ENCODE measurements around the gene ESYT3. TPM values are rescaled to one million over a fixed set of nuclear protein-coding genes. Genes with fewer than 3 reads are reported as not detected.

ESYT3 gene
- total RNA-seq, 1 donor from 2014 or later, result not detected

- Mint-ChIP-seq H3K9me3 (no peaks in the 10 kb centered on the region), H3K4me3 (no peak overlapping the region), H3K4me1 (no peaks in the 10 kb centered on the region), H3K27ac (no peak overlapping the region), H3K36me3 (ENCODE audit: low read depth) (no peaks in the 10 kb centered on the region), H3K27me3 (peaks cover 24% of the 10 kb centered on the region)
- TF ChIP-seq CTCF (IDR thresholded peaks at IDR 0.05), result no peak
- ATAC-seq (ENCODE audit: low read depth) (no peak), DNase-seq (no peak)
- intact Hi-C loops (cut with micrococcal nuclease), result no loop called here
- CTCF ChIA-PET, result no interaction called here
- POLR2A ChIA-PET, result no interaction called here
Observed at GRCh38 chr3:138441742-138442141, 7.3 kb downstream of the ESYT3 start.

- Mint-ChIP-seq H3K4me1 (no peaks in the 10 kb centered on the region), H3K36me3 (ENCODE audit: low read depth) (no peaks in the 10 kb centered on the region), H3K27me3 (peaks cover 21% of the 10 kb centered on the region), H3K9me3 (no peaks in the 10 kb centered on the region), H3K4me3 (no peak overlapping the region), H3K27ac (no peak overlapping the region)
- POLR2A ChIA-PET, result no interaction called here
- ATAC-seq (ENCODE audit: low read depth), result no peak
- intact Hi-C loops (cut with micrococcal nuclease), result no loop called here
- no peak for TF ChIP-seq CTCF (IDR thresholded peaks at IDR 0.05)
- DNase-seq, result no peak
- CTCF ChIA-PET, result no interaction called here
Observed at GRCh38 chr3:138442433-138442832, 8.0 kb downstream of the ESYT3 start.

GRCh38 chr3:138443091-138443490 lies 8.7 kb downstream of the ESYT3 start:
- DNase-seq (no peak), ATAC-seq (ENCODE audit: low read depth) (no peak)
- H3K27me3 Mint-ChIP-seq, result peaks cover 16% of the 10 kb centered on the region
- POLR2A ChIA-PET, result no interaction called here
- TF ChIP-seq CTCF (IDR thresholded peaks at IDR 0.05), result no peak
- H3K4me3 Mint-ChIP-seq, result no peak overlapping the region
- no peaks in the 10 kb centered on the region for H3K4me1 Mint-ChIP-seq
- intact Hi-C loops (cut with micrococcal nuclease), result no loop called here
- no peaks in the 10 kb centered on the region for H3K9me3 Mint-ChIP-seq
- H3K36me3 Mint-ChIP-seq (ENCODE audit: low read depth), result no peaks in the 10 kb centered on the region
- H3K27ac Mint-ChIP-seq, result no peak overlapping the region
- CTCF ChIA-PET, result interaction anchor here (0.9 kb wide), 1 partner anchor 26 kb away, joined by 3 read pairs; no protein-coding TSS in a partner anchor

GRCh38 chr3:138443521-138444503 lies 9.4 kb downstream of the ESYT3 start:
- Mint-ChIP-seq H3K27ac (no peak overlapping the region), H3K27me3 (peaks cover 11% of the 10 kb centered on the region), H3K36me3 (ENCODE audit: low read depth) (no peaks in the 10 kb centered on the region), H3K9me3 (no peaks in the 10 kb centered on the region), H3K4me1 (no peaks in the 10 kb centered on the region), H3K4me3 (no peak overlapping the region)
- ATAC-seq (ENCODE audit: low read depth) (no peak), DNase-seq (no peak)
- POLR2A ChIA-PET, result no interaction called here
- TF ChIP-seq CTCF (IDR thresholded peaks at IDR 0.05), result no peak
- intact Hi-C loops (cut with micrococcal nuclease), result no loop called here
- CTCF ChIA-PET, result interaction anchor here (0.9 kb wide), 1 partner anchor 26 kb away, joined by 3 read pairs; no protein-coding TSS in a partner anchor

- intact Hi-C loops (cut with micrococcal nuclease), result no loop called here
- ChIA-PET POLR2A (no interaction called here), CTCF (no interaction called here)
- DNase-seq, result no peak
- no peak for ATAC-seq (ENCODE audit: low read depth)
- H3K36me3 Mint-ChIP-seq (ENCODE audit: low read depth), result no peaks in the 10 kb centered on the region
- TF ChIP-seq CTCF (IDR thresholded peaks at IDR 0.05), result no peak
- peaks cover 5% of the 10 kb centered on the region for H3K27me3 Mint-ChIP-seq
- H3K4me1 Mint-ChIP-seq, result no peaks in the 10 kb centered on the region
- H3K4me3 Mint-ChIP-seq, result no peak overlapping the region
- no peaks in the 10 kb centered on the region for H3K9me3 Mint-ChIP-seq
- H3K27ac Mint-ChIP-seq, result no peak overlapping the region
Observed at GRCh38 chr3:138445236-138445635, 10.8 kb downstream of the ESYT3 start.
